HCT116 (cell line): Measurements from ENCODE around the gene CHD1.

Experiments
- CBX3 ChIP-seq: IDR thresholded peaks from 2 replicates; pipeline ENCODE4 v1.6.1; 2012; ENCODE audit warnings: low read depth
- CEBPB ChIP-seq: IDR thresholded peaks from 2 replicates; pipeline ENCODE4 v1.6.1; 2012; ENCODE audit warnings: low read depth
- CTCF ChIP-seq, 3 experiments: fragments of 200-600 bp in 1 of 3; sonication (generic) in 1 of 3; IDR thresholded peaks in 2 of 3; conservative IDR thresholded peaks in 1 of 3; 2 replicates each; pipeline ENCODE4 v1.5.1; 2012 to 2017; ENCODE audit warnings: low read depth in 2 of 3, low read length in 2 of 3, antibody characterized with exemption in 1 of 3, borderline replicate concordance in 1 of 3, control low read depth in 1 of 3, mild to moderate bottlenecking in 1 of 3, mixed read lengths in 1 of 3, mixed run types in 1 of 3, moderate library complexity in 1 of 3; ENCODE audit not compliant: insufficient read depth in 1 of 3
- EZH2 ChIP-seq: fragments of 200-600 bp; sonication (generic); IDR thresholded peaks from 2 replicates; pipeline ENCODE4 v1.6.1; 2017; ENCODE audit warnings: antibody characterized with exemption, mixed run types
- JUND ChIP-seq: IDR thresholded peaks from 2 replicates; pipeline ENCODE4 v1.6.1; 2012
- MAX ChIP-seq: IDR thresholded peaks from 2 replicates; pipeline ENCODE4 v1.6.1; 2012
- POLR2A ChIP-seq: IDR thresholded peaks from 2 replicates; pipeline ENCODE4 v1.7.0; 2011; ENCODE audit warnings: borderline replicate concordance; ENCODE audit not compliant: insufficient read depth, insufficient read length; ENCODE audit errors: extremely low read depth
- POLR2AphosphoS5 ChIP-seq: IDR thresholded peaks from 2 replicates; pipeline ENCODE4 v1.6.1; 2011; ENCODE audit warnings: mild to moderate bottlenecking, low read depth, low read length, moderate library complexity
- REST ChIP-seq: IDR thresholded peaks from 2 replicates; pipeline ENCODE4 v1.6.1; 2012; ENCODE audit warnings: low read depth
- SP1 ChIP-seq: IDR thresholded peaks from 2 replicates; pipeline ENCODE4 v1.6.1; 2012; ENCODE audit warnings: low read depth
- YY1 ChIP-seq: IDR thresholded peaks from 2 replicates; pipeline ENCODE4 v1.6.1; 2011; ENCODE audit warnings: low read length, low read depth, moderate library complexity, mild to moderate bottlenecking; ENCODE audit not compliant: insufficient replicate concordance; ENCODE audit errors: extremely low read depth

- TF ChIP-seq CTCF (IDR thresholded peaks at IDR 0.05 in 2 of 3, conservative IDR thresholded peaks at IDR 0.05 in 1 of 3; ENCODE audit: borderline replicate concordance in 1 of 3, insufficient read depth in 1 of 3, low read depth in 2 of 3, low read length in 2 of 3), result no peak
- TF ChIP-seq REST, result no peak
- TF ChIP-seq MAX, result no peak
- TF ChIP-seq POLR2AphosphoS5, result no peak
- no peak for TF ChIP-seq EZH2
- TF ChIP-seq YY1, result no peak
- no peak for TF ChIP-seq SP1
- TF ChIP-seq POLR2A, result no peak
- TF ChIP-seq CBX3, result no peak
- TF ChIP-seq CEBPB, result no peak
- TF ChIP-seq JUND, result no peak
Measured at GRCh38 chr5:98921947-98922505, 6.8 kb downstream of the CHD1 start.
